IPS-15b (cell line): ENCODE measurements around the gene PRMT5.

Experiments used
- H3K27me3 ChIP-seq: one replicate; pipeline ENCODE4 v1.6.1; 2013; ENCODE audit warnings: low read length; ENCODE audit not compliant: control insufficient read depth, insufficient read depth
- H3K36me3 ChIP-seq: one replicate; pipeline ENCODE4 v1.6.1; 2013; ENCODE audit warnings: low read length; ENCODE audit not compliant: control insufficient read depth, insufficient read depth
- H3K4me1 ChIP-seq: one replicate; pipeline ENCODE4 v1.6.1; 2013; ENCODE audit warnings: mild to moderate bottlenecking, low read length; ENCODE audit not compliant: control insufficient read depth, insufficient read depth
- H3K4me3 ChIP-seq: one replicate; pipeline ENCODE4 v1.5.1; 2013; ENCODE audit warnings: low read depth, low read length
- H3K9ac ChIP-seq: one replicate; pipeline ENCODE4 v1.6.1; 2013; ENCODE audit warnings: low read depth, mild to moderate bottlenecking, low read length
- H3K9me3 ChIP-seq: one replicate; pipeline ENCODE4 v1.6.1; 2013; ENCODE audit warnings: mild to moderate bottlenecking, low read length; ENCODE audit not compliant: control insufficient read depth, insufficient read depth

The PRMT5 gene

GRCh38 chr14:22890416-22890815 lies 38.8 kb downstream of the PRMT5 start:
- Histone ChIP-seq H3K36me3 (no peaks in the 10 kb centered on the region), H3K4me1 (peaks cover 2% of the 10 kb centered on the region), H3K4me3 (no peak overlapping the region), H3K9ac (no peak overlapping the region), H3K27me3 (peaks cover 15% of the 10 kb centered on the region), H3K9me3 (no peaks in the 10 kb centered on the region)

GRCh38 chr14:22888662-22889061 lies 40.5 kb downstream of the PRMT5 start:
- no peak overlapping the region for H3K4me3 ChIP-seq
- H3K36me3 ChIP-seq: no peaks in the 10 kb centered on the region
- H3K9me3 ChIP-seq: no peaks in the 10 kb centered on the region
- no peak overlapping the region for H3K9ac ChIP-seq
- H3K27me3 ChIP-seq: peaks cover 28% of the 10 kb centered on the region
- peaks cover 6% of the 10 kb centered on the region for H3K4me1 ChIP-seq

- no peaks in the 10 kb centered on the region for H3K9me3 ChIP-seq
- H3K4me3 ChIP-seq: peak overlapping the region; percentile 64
- H3K36me3 ChIP-seq: no peaks in the 10 kb centered on the region
- peaks cover 26% of the 10 kb centered on the region for H3K27me3 ChIP-seq
- no peak overlapping the region for H3K9ac ChIP-seq
- H3K4me1 ChIP-seq: peaks cover 8% of the 10 kb centered on the region
Measured at GRCh38 chr14:22887990-22888378, 41.2 kb downstream of the PRMT5 start.

DNA sequence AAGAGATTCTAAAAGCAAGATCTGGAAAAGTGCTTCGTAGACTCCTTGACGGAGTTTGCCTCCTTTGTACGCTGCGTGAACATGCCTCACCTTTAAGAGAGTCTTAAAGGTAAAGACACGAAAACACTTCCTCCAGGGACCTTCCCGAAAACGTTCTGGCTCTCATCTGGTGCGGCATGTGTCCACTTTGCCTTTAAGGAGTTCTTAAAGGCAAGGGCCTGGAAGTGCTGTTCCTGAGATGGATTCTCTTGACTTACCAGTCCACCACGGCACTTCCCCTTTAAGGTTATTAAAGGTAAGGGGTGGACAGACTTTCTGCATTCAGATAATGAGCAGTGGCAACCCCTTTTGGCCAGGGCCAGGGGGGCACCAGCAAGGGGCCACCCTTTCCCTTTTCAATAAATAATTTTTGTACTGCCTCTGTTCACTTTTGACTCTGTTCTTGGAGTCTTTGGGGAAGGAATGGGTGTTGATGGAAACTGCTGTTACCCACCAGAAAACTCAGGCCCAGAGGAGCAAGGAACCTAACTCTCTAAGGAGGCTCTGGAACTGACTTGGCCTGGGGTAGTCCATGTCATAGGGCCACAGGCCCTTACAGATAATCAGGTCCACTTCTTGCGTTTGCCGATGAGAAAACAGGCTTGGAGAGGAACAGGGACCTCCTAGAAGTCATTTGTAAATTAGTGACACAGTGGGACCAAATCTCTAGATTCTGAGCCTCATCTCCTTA lies 41.8 kb downstream of the PRMT5 start:
- peak overlapping the region; percentile 64 for H3K4me3 ChIP-seq
- no peaks in the 10 kb centered on the region for H3K36me3 ChIP-seq
- H3K4me1 ChIP-seq: peaks cover 13% of the 10 kb centered on the region
- no peaks in the 10 kb centered on the region for H3K9me3 ChIP-seq
- H3K9ac ChIP-seq: peak overlapping the region; percentile 62
- H3K27me3 ChIP-seq: peaks cover 26% of the 10 kb centered on the region

GRCh38 chr14:22886500-22887259 lies 42.5 kb downstream of the PRMT5 start:
- Histone ChIP-seq H3K36me3 (no peaks in the 10 kb centered on the region), H3K9me3 (no peaks in the 10 kb centered on the region), H3K4me1 (peaks cover 18% of the 10 kb centered on the region), H3K27me3 (peaks cover 32% of the 10 kb centered on the region), H3K4me3 (peak overlapping the region; percentile 64), H3K9ac (peak overlapping the region; percentile 62)

DNA sequence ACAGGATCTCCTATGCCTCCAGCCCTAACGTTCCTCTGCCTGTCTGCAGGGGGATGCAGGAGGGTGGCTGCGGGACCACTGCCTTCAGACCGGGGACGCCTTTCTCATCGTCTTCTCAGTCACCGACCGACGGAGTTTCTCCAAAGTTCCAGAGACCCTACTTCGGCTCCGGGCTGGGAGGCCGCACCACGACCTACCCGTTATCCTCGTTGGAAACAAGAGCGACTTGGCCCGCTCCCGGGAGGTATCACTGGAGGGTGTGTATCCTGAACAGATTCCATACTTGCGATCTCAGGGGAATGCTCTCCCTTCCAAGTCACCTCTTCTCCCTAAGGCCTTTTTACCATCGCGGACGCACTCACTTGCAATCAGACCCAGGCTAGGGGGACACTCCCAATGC lies 43.2 kb downstream of the PRMT5 start:
- peaks cover 35% of the 10 kb centered on the region for H3K27me3 ChIP-seq
- H3K4me1 ChIP-seq: peaks cover 18% of the 10 kb centered on the region
- H3K4me3 ChIP-seq: peak overlapping the region; percentile 57
- H3K36me3 ChIP-seq: no peaks in the 10 kb centered on the region
- H3K9ac ChIP-seq: no peak overlapping the region
- no peaks in the 10 kb centered on the region for H3K9me3 ChIP-seq

DNA sequence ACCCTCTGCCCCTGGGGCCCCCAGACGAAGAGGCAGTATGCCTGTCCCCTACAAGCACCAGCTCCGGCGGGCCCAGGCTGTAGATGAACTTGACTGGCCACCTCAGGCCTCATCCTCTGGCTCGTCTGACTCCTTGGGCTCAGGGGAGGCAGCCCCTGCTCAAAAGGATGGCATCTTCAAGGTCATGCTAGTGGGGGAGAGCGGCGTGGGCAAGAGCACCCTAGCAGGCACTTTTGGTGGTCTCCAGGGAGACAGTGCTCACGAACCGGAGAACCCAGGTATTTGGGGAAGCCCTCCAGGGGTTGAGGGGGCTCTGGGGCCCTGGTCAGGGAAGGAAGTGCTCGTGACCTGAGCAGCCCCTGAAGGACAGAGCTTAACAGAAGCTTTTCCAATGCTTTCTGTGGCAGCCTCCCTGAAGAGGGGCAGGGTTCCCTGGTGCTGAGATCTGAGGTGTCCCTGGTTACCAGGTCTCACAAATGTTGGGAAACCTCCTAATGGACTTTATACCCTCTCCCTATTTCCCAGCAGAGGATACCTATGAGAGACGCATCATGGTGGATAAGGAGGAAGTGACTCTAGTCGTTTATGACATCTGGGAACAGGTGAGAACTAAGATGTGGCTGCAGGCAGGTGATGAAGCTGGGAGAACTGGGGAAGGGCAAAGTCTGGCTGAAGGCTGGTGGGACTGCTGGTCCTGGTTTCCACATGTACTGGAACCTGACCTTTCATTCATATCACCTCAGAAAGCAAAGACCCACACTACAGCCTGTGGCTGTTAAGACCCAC lies 44.2 kb downstream of the PRMT5 start:
- peaks cover 18% of the 10 kb centered on the region for H3K4me1 ChIP-seq
- H3K9me3 ChIP-seq: no peaks in the 10 kb centered on the region
- no peak overlapping the region for H3K9ac ChIP-seq
- H3K36me3 ChIP-seq: no peaks in the 10 kb centered on the region
- H3K27me3 ChIP-seq: peaks cover 35% of the 10 kb centered on the region
- peak overlapping the region; percentile 5 for H3K4me3 ChIP-seq

- peaks cover 35% of the 10 kb centered on the region for H3K27me3 ChIP-seq
- H3K4me1 ChIP-seq: peaks cover 18% of the 10 kb centered on the region
- no peaks in the 10 kb centered on the region for H3K36me3 ChIP-seq
- H3K9me3 ChIP-seq: no peaks in the 10 kb centered on the region
- H3K4me3 ChIP-seq: peak overlapping the region; percentile 5
- no peak overlapping the region for H3K9ac ChIP-seq
Measured at GRCh38 chr14:22884076-22884737, 45.0 kb downstream of the PRMT5 start.

DNA sequence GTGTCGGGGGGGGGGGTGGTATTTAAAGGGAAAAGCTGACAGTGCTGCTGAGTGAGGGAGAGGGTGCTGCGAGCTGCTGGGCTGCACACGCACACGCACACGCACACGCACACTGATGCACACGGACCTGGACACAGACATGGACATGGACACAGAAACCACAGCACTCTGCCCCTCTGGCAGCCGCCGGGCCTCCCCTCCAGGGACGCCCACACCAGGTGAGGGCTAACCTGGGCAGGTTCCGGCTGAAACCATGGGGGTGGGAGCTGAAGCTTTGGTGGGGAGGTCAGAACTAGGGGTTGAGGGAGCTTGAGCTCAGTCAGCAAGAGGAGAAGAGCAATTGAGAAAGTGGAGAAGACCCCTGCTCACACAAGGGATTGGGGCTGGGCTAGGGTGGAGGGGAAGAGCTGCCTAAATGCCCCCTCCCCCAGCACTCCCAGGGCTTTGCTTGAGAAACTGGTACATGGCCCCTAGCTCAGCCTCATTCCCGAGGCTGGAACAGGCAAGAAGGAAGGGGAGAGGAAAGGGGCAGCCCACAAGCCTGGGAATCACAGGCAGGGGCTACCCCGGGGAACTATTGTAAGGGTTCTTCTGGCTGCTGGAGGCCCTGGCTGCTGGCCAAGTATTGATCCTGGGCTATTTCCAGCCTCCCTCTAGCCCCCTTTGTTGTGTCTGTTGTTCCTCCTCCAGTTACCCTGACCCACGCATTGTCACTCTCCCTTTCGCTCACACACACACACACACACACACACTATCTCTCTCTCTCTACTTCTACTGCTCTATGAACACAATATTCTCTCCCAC lies 45.8 kb downstream of the PRMT5 start, which contains the start of gene REM2:
TSS of gene REM2 (plus strand) at position 50 of the 804 bp plus-strand sequence. CDS start at position 116, 66 bp downstream.
- Histone ChIP-seq H3K36me3 (no peaks in the 10 kb centered on the region), H3K9ac (peak within 1 kb of the TSS; percentile 54), H3K9me3 (no peaks in the 10 kb centered on the region), H3K4me1 (peaks cover 18% of the 10 kb centered on the region), H3K27me3 (peaks cover 35% of the 10 kb centered on the region), H3K4me3 (peak within 1 kb of the TSS; percentile 58)

- peaks cover 35% of the 10 kb centered on the region for H3K27me3 ChIP-seq
- peak overlapping the region; percentile 58 for H3K4me3 ChIP-seq
- no peak overlapping the region for H3K9ac ChIP-seq
- H3K36me3 ChIP-seq: no peaks in the 10 kb centered on the region
- no peaks in the 10 kb centered on the region for H3K9me3 ChIP-seq
- H3K4me1 ChIP-seq: peaks cover 18% of the 10 kb centered on the region
Measured at GRCh38 chr14:22882529-22883172, 46.5 kb downstream of the PRMT5 start.
